Glomerular visceral epithelial cell (primary cell): ENCODE data around the gene MEGF11.

Experiments
- DNase-seq: peaks from one replicate; pipeline ENCODE4 v3.0.0-alpha.2; 2016; ENCODE audit errors: extremely low spot score

MEGF11 gene

GRCh38 chr15:65917936-65918335 is 335.6 kb downstream of the MEGF11 start:
- DNase-seq: no peak

- DNase-seq: no peak
Observed at GRCh38 chr15:65917407-65917756, 336.2 kb downstream of the MEGF11 start.

GRCh38 chr15:65916664-65917406 is 336.7 kb downstream of the MEGF11 start:
- DNase-seq: peak; percentile 38

GRCh38 chr15:65916041-65916663 is 337.4 kb downstream of the MEGF11 start:
- no peak for DNase-seq

GRCh38 chr15:65914981-65915925 is 338.3 kb downstream of the MEGF11 start:
- DNase-seq: no peak

GRCh38 chr15:65914386-65914785 is 339.2 kb downstream of the MEGF11 start:
- no peak for DNase-seq

- DNase-seq: no peak
Observed at GRCh38 chr15:65913631-65914199, 339.8 kb downstream of the MEGF11 start.

- DNase-seq: no peak
Observed at GRCh38 chr15:65912235-65912634, 341.3 kb downstream of the MEGF11 start.

GRCh38 chr15:65910341-65910740 is 343.2 kb downstream of the MEGF11 start:
- DNase-seq: no peak

- DNase-seq: no peak
Observed at GRCh38 chr15:65909831-65910230, 343.7 kb downstream of the MEGF11 start.

- DNase-seq: no peak
Observed at GRCh38 chr15:65908876-65909275, 344.7 kb downstream of the MEGF11 start.

- DNase-seq: no peak
Observed at GRCh38 chr15:65907661-65908060, 345.9 kb downstream of the MEGF11 start.

- no peak for DNase-seq
Observed at GRCh38 chr15:65906396-65906795, 347.2 kb downstream of the MEGF11 start.

GRCh38 chr15:65904301-65904700 is 349.2 kb downstream of the MEGF11 start:
- DNase-seq: no peak

- peak; percentile 25 for DNase-seq
Observed at GRCh38 chr15:65903296-65904073, 350.1 kb downstream of the MEGF11 start.

GRCh38 chr15:65902373-65902772 is 351.2 kb downstream of the MEGF11 start:
- DNase-seq: peak; percentile 53

GRCh38 chr15:65901836-65902235 is 351.7 kb downstream of the MEGF11 start:
- no peak for DNase-seq

- DNase-seq: no peak
Observed at GRCh38 chr15:65901336-65901735, 352.2 kb downstream of the MEGF11 start.

GRCh38 chr15:65900488-65900887 is 353.1 kb downstream of the MEGF11 start:
- DNase-seq: no peak

- no peak for DNase-seq
Observed at GRCh38 chr15:65896236-65896635, 357.3 kb downstream of the MEGF11 start.

- DNase-seq: no peak
Observed at GRCh38 chr15:65893060-65893459, 360.5 kb downstream of the MEGF11 start.
